ENCODE results near the gene ZNF836. TPM values are rescaled to one million over a fixed set of nuclear protein-coding genes. Genes with fewer than 3 reads are reported as not detected.

ZNF836 gene
- total and polyA plus RNA-seq, 9 of the 15 experiments (the other 6 are each of a cell fraction or from before 2014, with no cell fraction given): 0.24 to 0.69 (median 0.64) TPM; not detected in 2

GRCh38 chr19:52139252-52140031 lies 32.0 kb downstream of the ZNF836 start, which contains the start of gene ZNF616 (continued):
- TF ChIP-seq CTCF (IDR thresholded peaks at IDR 0.05 in 2 of 3, conservative IDR thresholded peaks at IDR 0.05 in 1 of 3; ENCODE audit: insufficient read depth in 2 of 3, low read depth in 1 of 3, low read length in 3 of 3) (peak; percentile 80 to 91 (median 86)), ARID1B (IDR thresholded peaks at IDR 0.05) (peak; percentile 22; the same call in 1 of the 2 replicates), ZSCAN29 (IDR thresholded peaks at IDR 0.05) (no peak), PTRF (tag; IDR thresholded peaks at IDR 0.05) (no peak), HMG20A (CRISPR knock-in tag; conservative IDR thresholded peaks at IDR 0.05) (no peak), ELF1 (tag; IDR thresholded peaks at IDR 0.05) (peak; percentile 86), ZBTB17 (CRISPR knock-in tag; IDR thresholded peaks at IDR 0.05) (0 out of 2 replicates have a peak, but pooled peaks have one; percentile 19), ZHX1 (conservative IDR thresholded peaks at IDR 0.05; ENCODE audit: low read length) (0 out of 2 replicates have a peak, but pooled peaks have one; percentile 64), MCM7 (IDR thresholded peaks at IDR 0.05) (no peak), ZNF830 (CRISPR knock-in tag; IDR thresholded peaks at IDR 0.05) (no peak), UBTF (IDR thresholded peaks at IDR 0.05; ENCODE audit: borderline replicate concordance in 1 of 2, low read depth in 2 of 2, low read length in 2 of 2) (peak; percentile 68 to 75; a peak in 2 of 4 replicates), RFX1 (IDR thresholded peaks at IDR 0.05) (no peak), ZNF707 (CRISPR knock-in tag; conservative IDR thresholded peaks at IDR 0.05) (no peak), NFXL1 (CRISPR knock-in tag; IDR thresholded peaks at IDR 0.05) (0 out of 2 replicates have a peak, but pooled peaks have one; percentile 14), SOX6 (IDR thresholded peaks at IDR 0.05) (0 out of 2 replicates have a peak, but pooled peaks have one; percentile 7), RBFOX2 (IDR thresholded peaks at IDR 0.05; ENCODE audit: low read depth, low read length) (peak; percentile 82), TCFL5 (CRISPR knock-in tag; conservative IDR thresholded peaks at IDR 0.05) (no peak), SUPT5H (IDR thresholded peaks at IDR 0.05) (peak; percentile 79), ILF3 (IDR thresholded peaks at IDR 0.05; ENCODE audit: borderline replicate concordance) (0 out of 2 replicates have a peak, but pooled peaks have one; percentile 15), FOXK2 (conservative IDR thresholded peaks at IDR 0.05 in 1 of 2, IDR thresholded peaks at IDR 0.05 in 1 of 2; ENCODE audit: low read depth in 2 of 2) (peak; percentile 31 to 71; a peak in 1 of 4 replicates)

Data from K562 (cell line).